WTC11 (cell line): ENCODE measurements around the gene ADGRB3. TPM values are rescaled to one million over a fixed set of nuclear protein-coding genes. Genes with fewer than 3 reads are reported as not detected.

Experiments used
- ATAC-seq: fragments of 200-7000 bp; cut with Tn5 transposase; 2 replicates; pipeline ENCODE4 v1.10.0; 2021; ENCODE audit warnings: mild to moderate bottlenecking, moderate library complexity
- CTCF ChIA-PET: fragments of 300-600 bp; sonication (Branson Sonifier 250); formaldehyde crosslinking; loops from one replicate; lab custom pipeline; 2021; ENCODE audit warnings: antibody characterized with exemption; lab: Charles Lee
- POLR2A ChIA-PET: fragments of 350-600 bp; sonication (Branson Sonifier 250); formaldehyde crosslinking; loops from one replicate; lab custom pipeline; 2021; ENCODE audit warnings: antibody characterized with exemption; lab: Charles Lee
- DNase-seq: peaks from one replicate; pipeline ENCODE4 v3.0.0; 2021; ENCODE audit warnings: low spot score
- H3K27ac Mint-ChIP-seq: 2 replicates; pipeline ENCODE4 v1.8.0; 2021; ENCODE audit warnings: mixed read lengths
- H3K27me3 Mint-ChIP-seq: 2 replicates; pipeline ENCODE4 v1.8.0; 2021; ENCODE audit warnings: low read depth, mild to moderate bottlenecking, moderate library complexity, mixed read lengths
- H3K36me3 Mint-ChIP-seq: 2 replicates; pipeline ENCODE4 v1.8.0; 2021; ENCODE audit warnings: mixed read lengths
- H3K4me1 Mint-ChIP-seq: 2 replicates; pipeline ENCODE4 v1.8.0; 2022; ENCODE audit warnings: mixed read lengths
- H3K4me3 Mint-ChIP-seq: 2 replicates; pipeline ENCODE4 v1.8.0; 2021; ENCODE audit warnings: mild to moderate bottlenecking, moderate library complexity, mixed read lengths
- H3K9me3 Mint-ChIP-seq: 2 replicates; pipeline ENCODE4 v1.8.0; 2021; ENCODE audit warnings: mixed read lengths
- AR ChIP-seq: fragments of 250-450 bp; sonication (Bioruptor Pico); IDR thresholded peaks from 2 replicates; pipeline ENCODE4 v1.9.0; 2021; ENCODE audit warnings: mild to moderate bottlenecking
- ARID4B ChIP-seq: sonication (generic); formaldehyde crosslinking; IDR thresholded peaks from 2 replicates; pipeline ENCODE4 v1.8.0; 2023; ENCODE audit warnings: missing genetic modification reagents, mild to moderate bottlenecking, borderline replicate concordance
- CBFB ChIP-seq: sonication (generic); formaldehyde crosslinking; IDR thresholded peaks from 2 replicates; pipeline ENCODE4 v1.8.1; 2022; ENCODE audit warnings: mild to moderate bottlenecking, low read depth, missing genetic modification reagents
- E2F1 ChIP-seq: sonication (generic); formaldehyde crosslinking; IDR thresholded peaks from 2 replicates; pipeline ENCODE4 v1.8.0; 2022; ENCODE audit warnings: mild to moderate bottlenecking, missing genetic modification reagents
- EMX1 ChIP-seq: fragments of 250-450 bp; sonication (Bioruptor Pico); IDR thresholded peaks from 2 replicates; pipeline ENCODE4 v1.8.0; 2021; ENCODE audit warnings: mild to moderate bottlenecking
- ERG ChIP-seq: fragments of 250-450 bp; sonication (Bioruptor Pico); IDR thresholded peaks from 2 replicates; pipeline ENCODE4 v1.8.0; 2021; ENCODE audit warnings: mild to moderate bottlenecking
- KAT7 ChIP-seq: sonication (generic); formaldehyde crosslinking; IDR thresholded peaks from 2 replicates; pipeline ENCODE4 v1.8.1; 2023; ENCODE audit warnings: missing genetic modification reagents, mild to moderate bottlenecking, borderline replicate concordance
- PRRX2 ChIP-seq: fragments of 250-450 bp; sonication (Bioruptor Pico); IDR thresholded peaks from 2 replicates; pipeline ENCODE4 v1.8.0; 2021; ENCODE audit warnings: mild to moderate bottlenecking
- SMAD3 ChIP-seq: sonication (generic); formaldehyde crosslinking; IDR thresholded peaks from 2 replicates; pipeline ENCODE4 v1.8.0; 2022; ENCODE audit warnings: missing genetic modification reagents, mild to moderate bottlenecking, borderline replicate concordance
- ZNF219 ChIP-seq: sonication (generic); formaldehyde crosslinking; IDR thresholded peaks from 2 replicates; pipeline ENCODE4 v1.8.0; 2023; ENCODE audit warnings: missing genetic modification reagents, mild to moderate bottlenecking, borderline replicate concordance
- ZNF317 ChIP-seq: sonication (generic); formaldehyde crosslinking; IDR thresholded peaks from 2 replicates; pipeline ENCODE4 v1.8.1; 2023; ENCODE audit warnings: low read depth, mild to moderate bottlenecking, moderate library complexity, missing genetic modification reagents, borderline replicate concordance
- ZNF512 ChIP-seq: sonication (generic); formaldehyde crosslinking; IDR thresholded peaks from 2 replicates; pipeline ENCODE4 v1.8.1; 2022; ENCODE audit warnings: missing genetic modification reagents, borderline replicate concordance
- ZNF671 ChIP-seq: fragments of 250-450 bp; sonication (Bioruptor Pico); IDR thresholded peaks from 2 replicates; pipeline ENCODE4 v1.8.0; 2021; ENCODE audit warnings: mild to moderate bottlenecking
- total RNA-seq: library from RNA; stranded (reverse); gene quantifications from 3 replicates; pipeline ENCODE4 v1.2.3, GENCODE V29; 2021

ADGRB3 gene
- total RNA-seq, 1 experiment from 2014 or later, result 1.9 TPM

GRCh38 chr6:69232911-69233448 lies 597.9 kb downstream of the ADGRB3 start (continued):
- TF ChIP-seq EMX1 (CRISPR knock-in tag), result 0 out of 2 replicates have a peak, but pooled peaks have one; percentile 37
- no peak for TF ChIP-seq AR (CRISPR knock-in tag)
- TF ChIP-seq ZNF512 (CRISPR knock-in tag), result no peak
- peak; percentile 72 for TF ChIP-seq ZNF317 (CRISPR knock-in tag)
- TF ChIP-seq ERG (CRISPR knock-in tag), result no peak
- TF ChIP-seq PRRX2, result no peak
- peak; percentile 96 for TF ChIP-seq SMAD3 (CRISPR knock-in tag)
- TF ChIP-seq CBFB (CRISPR knock-in tag), result peak; percentile 96; the same call in 1 of the 2 replicates
- TF ChIP-seq KAT7 (CRISPR knock-in tag), result peak; percentile 97; the same call in 1 of the 2 replicates

GRCh38 chr6:69238067-69238466 lies 603.0 kb downstream of the ADGRB3 start:
- TF ChIP-seq E2F1 (CRISPR knock-in tag) (no peak), ZNF219 (no peak)
- Mint-ChIP-seq H3K27ac (no peak overlapping the region), H3K36me3 (no peaks in the 10 kb centered on the region), H3K9me3 (no peaks in the 10 kb centered on the region), H3K4me3 (no peak overlapping the region), H3K27me3 (no peaks in the 10 kb centered on the region), H3K4me1 (peaks cover 13% of the 10 kb centered on the region)
- DNase-seq (no peak), ATAC-seq (no peak)
- CTCF ChIA-PET, result no interaction called here
- POLR2A ChIA-PET, result no interaction called here

- Mint-ChIP-seq H3K4me3 (no peak overlapping the region), H3K9me3 (no peaks in the 10 kb centered on the region), H3K27ac (no peak overlapping the region), H3K4me1 (no peaks in the 10 kb centered on the region), H3K36me3 (no peaks in the 10 kb centered on the region), H3K27me3 (no peaks in the 10 kb centered on the region)
- POLR2A ChIA-PET, result no interaction called here
- DNase-seq (no peak), ATAC-seq (no peak)
- CTCF ChIA-PET, result no interaction called here
- TF ChIP-seq E2F1 (CRISPR knock-in tag), result no peak
- TF ChIP-seq ZNF512 (CRISPR knock-in tag), result no peak
- no peak for TF ChIP-seq ARID4B (CRISPR knock-in tag)
- no peak for TF ChIP-seq ZNF671 (CRISPR knock-in tag)
Observed at GRCh38 chr6:69246983-69247382, 611.9 kb downstream of the ADGRB3 start.
